Measurements from ENCODE around the gene PMPCA.

PMPCA gene

DNA sequence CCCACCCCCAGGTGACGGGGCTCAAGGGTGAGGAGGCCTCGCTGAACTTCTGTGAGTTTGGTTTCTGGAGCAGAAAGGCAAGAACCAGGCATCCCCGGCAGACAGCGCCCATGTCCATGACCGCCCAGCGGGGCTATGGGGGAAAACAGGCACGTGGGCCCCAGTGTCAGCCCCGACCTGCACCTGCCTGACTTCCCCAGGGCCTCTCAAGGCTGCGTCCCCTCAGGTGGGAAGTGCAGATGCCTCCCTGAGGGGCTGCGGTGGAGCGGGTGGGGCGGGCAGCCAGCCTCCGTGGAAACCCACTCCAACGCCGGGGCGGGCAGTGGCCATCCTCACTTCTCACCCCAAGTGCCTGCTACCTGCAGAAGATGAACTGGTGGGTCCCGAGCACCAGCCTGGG lies 30.1 kb upstream of the PMPCA start:
- H3K27me3 ChIP-seq (ENCODE audit: insufficient read depth, poor library complexity, severe bottlenecking): no peaks in the 10 kb centered on the region
- TF ChIP-seq SPI1 (IDR thresholded peaks at IDR 0.05; ENCODE audit: borderline replicate concordance, low read depth): no peak
- TF ChIP-seq GABPA (IDR thresholded peaks at IDR 0.05; ENCODE audit: low read depth): no peak
- TF ChIP-seq, protein P1, sequence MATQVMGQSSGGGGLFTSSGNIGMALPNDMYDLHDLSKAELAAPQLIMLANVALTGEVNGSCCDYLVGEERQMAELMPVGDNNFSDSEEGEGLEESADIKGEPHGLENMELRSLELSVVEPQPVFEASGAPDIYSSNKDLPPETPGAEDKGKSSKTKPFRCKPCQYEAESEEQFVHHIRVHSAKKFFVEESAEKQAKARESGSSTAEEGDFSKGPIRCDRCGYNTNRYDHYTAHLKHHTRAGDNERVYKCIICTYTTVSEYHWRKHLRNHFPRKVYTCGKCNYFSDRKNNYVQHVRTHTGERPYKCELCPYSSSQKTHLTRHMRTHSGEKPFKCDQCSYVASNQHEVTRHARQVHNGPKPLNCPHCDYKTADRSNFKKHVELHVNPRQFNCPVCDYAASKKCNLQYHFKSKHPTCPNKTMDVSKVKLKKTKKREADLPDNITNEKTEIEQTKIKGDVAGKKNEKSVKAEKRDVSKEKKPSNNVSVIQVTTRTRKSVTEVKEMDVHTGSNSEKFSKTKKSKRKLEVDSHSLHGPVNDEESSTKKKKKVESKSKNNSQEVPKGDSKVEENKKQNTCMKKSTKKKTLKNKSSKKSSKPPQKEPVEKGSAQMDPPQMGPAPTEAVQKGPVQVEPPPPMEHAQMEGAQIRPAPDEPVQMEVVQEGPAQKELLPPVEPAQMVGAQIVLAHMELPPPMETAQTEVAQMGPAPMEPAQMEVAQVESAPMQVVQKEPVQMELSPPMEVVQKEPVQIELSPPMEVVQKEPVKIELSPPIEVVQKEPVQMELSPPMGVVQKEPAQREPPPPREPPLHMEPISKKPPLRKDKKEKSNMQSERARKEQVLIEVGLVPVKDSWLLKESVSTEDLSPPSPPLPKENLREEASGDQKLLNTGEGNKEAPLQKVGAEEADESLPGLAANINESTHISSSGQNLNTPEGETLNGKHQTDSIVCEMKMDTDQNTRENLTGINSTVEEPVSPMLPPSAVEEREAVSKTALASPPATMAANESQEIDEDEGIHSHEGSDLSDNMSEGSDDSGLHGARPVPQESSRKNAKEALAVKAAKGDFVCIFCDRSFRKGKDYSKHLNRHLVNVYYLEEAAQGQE (IDR thresholded peaks at IDR 0.05; ENCODE audit: insufficient replicate concordance, low read depth): no peak
- TF ChIP-seq POLR2AphosphoS5 (IDR thresholded peaks at IDR 0.05; ENCODE audit: low read depth): no peak
- TF ChIP-seq CTCF (IDR thresholded peaks at IDR 0.05; ENCODE audit: insufficient read depth, low read length): no peak
- no peak overlapping the region for H3K27ac ChIP-seq (replicated peaks)
- DNase-seq (ENCODE audit: low read depth in 1 of 2, low spot score in 1 of 2): no peak
- H3K4me3 ChIP-seq (replicated peaks; ENCODE audit: insufficient read depth, low read length): no peak overlapping the region

- H3K27ac ChIP-seq (replicated peaks): no peak overlapping the region
- no peaks in the 10 kb centered on the region for H3K27me3 ChIP-seq (ENCODE audit: insufficient read depth, poor library complexity, severe bottlenecking)
- no peak overlapping the region for H3K4me3 ChIP-seq (replicated peaks; ENCODE audit: insufficient read depth, low read length)
- DNase-seq (ENCODE audit: low read depth in 1 of 2, low spot score in 1 of 2): no peak
- no peak for TF ChIP-seq POLR2AphosphoS5 (IDR thresholded peaks at IDR 0.05; ENCODE audit: low read depth)
- TF ChIP-seq CTCF (IDR thresholded peaks at IDR 0.05; ENCODE audit: insufficient read depth, low read length): no peak
- no peak for TF ChIP-seq GABPA (IDR thresholded peaks at IDR 0.05; ENCODE audit: low read depth)
- TF ChIP-seq, protein P1 (IDR thresholded peaks at IDR 0.05; ENCODE audit: insufficient replicate concordance, low read depth): no peak
- TF ChIP-seq SPI1 (IDR thresholded peaks at IDR 0.05; ENCODE audit: borderline replicate concordance, low read depth): no peak
Observed at GRCh38 chr9:136381311-136381710, 29.1 kb upstream of the PMPCA start.

DNA sequence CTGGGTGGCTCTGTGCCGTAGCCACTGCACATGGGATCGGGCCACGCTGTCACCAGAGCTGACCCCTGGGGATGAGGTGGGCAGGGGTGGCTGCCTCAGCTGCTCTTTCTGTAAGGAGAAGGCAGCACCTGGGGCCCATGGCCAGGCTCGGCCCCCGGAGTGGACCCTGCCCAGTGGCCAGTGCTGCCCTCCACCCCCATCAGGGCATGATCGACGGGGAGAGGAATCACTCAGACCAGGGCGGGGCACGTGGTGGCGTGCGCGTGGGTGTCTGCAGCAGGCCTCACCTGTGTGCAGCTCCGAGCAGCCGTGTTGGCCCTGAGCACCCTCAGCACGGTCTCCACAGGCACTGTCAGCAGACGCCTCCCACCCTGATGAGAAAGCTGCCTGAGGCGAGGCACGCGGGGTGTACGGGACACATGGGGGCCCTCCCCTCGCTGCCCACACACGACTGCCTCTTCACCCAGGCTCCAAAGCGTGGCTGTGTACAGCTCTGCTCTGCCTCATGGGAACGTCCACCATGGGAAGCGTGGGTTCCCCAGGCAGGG lies 28.4 kb upstream of the PMPCA start:
- no peaks in the 10 kb centered on the region for H3K27me3 ChIP-seq (ENCODE audit: insufficient read depth, poor library complexity, severe bottlenecking)
- no peak overlapping the region for H3K4me3 ChIP-seq (replicated peaks; ENCODE audit: insufficient read depth, low read length)
- no peak for DNase-seq (ENCODE audit: low read depth in 1 of 2, low spot score in 1 of 2)
- TF ChIP-seq POLR2AphosphoS5 (IDR thresholded peaks at IDR 0.05; ENCODE audit: low read depth) (no peak), SPI1 (IDR thresholded peaks at IDR 0.05; ENCODE audit: borderline replicate concordance, low read depth) (no peak), GABPA (IDR thresholded peaks at IDR 0.05; ENCODE audit: low read depth) (no peak), CTCF (IDR thresholded peaks at IDR 0.05; ENCODE audit: insufficient read depth, low read length) (no peak)
- TF ChIP-seq, protein P1 (IDR thresholded peaks at IDR 0.05; ENCODE audit: insufficient replicate concordance, low read depth): no peak
- no peak overlapping the region for H3K27ac ChIP-seq (replicated peaks)
